Activated CD4-positive, alpha-beta T cell treated with anti-CD3 and anti-CD28 coated beads, Interleukin-2, amount 50 U/mL, for 4 hours (primary cell): ENCODE results near the gene TM9SF2.
"Not testable (repeated sequence)": the region's sequence is repeated elsewhere in the genome, so short reads cannot be mapped to it uniquely, and the experiment has no call there.

Experiments
- DNase-seq, 2 experiments: peaks; one replicate each; pipeline ENCODE4 v3.0.0-alpha.2; 2020

Gene TM9SF2

DNA sequence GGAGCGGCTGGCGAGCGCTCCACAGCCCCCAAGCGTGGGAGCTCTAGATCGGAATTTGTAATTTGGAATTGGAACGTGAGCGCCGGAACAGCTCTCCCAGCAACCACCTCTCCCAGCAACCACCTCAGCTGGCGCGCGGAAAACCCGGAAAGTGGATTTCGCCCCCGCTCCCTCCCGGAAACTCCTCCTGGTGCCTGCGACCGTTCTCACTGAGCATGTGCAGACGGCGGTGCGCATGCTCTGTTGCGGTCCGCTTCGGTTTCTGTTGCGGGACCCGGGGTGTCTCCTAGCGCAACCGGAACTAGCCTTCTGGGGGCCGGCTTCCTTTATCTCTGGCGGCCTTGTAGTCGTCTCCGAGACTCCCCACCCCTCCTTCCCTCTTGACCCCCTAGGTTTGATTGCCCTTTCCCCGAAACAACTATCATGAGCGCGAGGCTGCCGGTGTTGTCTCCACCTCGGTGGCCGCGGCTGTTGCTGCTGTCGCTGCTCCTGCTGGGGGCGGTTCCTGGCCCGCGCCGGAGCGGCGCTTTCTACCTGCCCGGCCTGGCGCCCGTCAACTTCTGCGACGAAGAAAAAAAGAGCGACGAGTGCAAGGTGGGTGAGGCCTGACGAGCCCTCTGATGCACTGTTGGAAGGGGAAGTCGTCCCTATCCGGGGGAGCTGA is at the start of gene TM9SF2:
TSS of gene TM9SF2 (plus strand) at position 289 of the 664 bp plus-strand sequence. CDS start at position 424, 135 bp downstream.
- peak; percentile 94 for DNase-seq

DNA sequence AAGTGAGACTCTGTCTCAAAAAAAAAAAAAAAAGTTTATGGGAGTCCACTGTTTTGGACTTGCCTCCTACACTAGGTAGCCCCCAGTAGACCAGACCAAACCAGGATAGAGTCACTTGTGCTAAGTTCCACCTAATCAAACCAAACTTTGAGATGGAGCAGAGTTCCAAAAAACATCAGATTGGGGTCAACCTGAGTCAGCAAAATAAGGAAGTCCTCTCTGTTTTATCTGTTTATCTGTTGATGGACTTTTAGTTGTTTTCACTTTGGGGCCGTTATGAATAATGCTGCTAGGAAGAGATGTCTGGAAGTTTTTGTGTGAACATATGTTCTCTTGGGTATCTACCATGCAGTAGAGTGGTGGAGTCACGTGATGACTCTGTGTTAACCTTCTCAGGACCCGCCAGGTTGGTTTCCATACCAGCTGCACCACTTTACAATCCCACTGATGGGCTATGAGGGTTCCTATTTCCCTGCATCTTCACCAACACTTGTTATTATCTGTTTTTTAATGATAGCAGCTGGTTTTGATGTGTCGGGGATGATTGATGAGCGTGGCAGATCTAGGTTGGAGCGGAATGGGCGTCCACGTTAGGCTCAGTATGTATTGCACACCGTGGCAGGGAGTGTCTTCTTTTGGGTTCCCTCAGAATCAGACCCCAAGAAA is 46.6 kb upstream of the TM9SF2 start:
- no peak for DNase-seq

DNA sequence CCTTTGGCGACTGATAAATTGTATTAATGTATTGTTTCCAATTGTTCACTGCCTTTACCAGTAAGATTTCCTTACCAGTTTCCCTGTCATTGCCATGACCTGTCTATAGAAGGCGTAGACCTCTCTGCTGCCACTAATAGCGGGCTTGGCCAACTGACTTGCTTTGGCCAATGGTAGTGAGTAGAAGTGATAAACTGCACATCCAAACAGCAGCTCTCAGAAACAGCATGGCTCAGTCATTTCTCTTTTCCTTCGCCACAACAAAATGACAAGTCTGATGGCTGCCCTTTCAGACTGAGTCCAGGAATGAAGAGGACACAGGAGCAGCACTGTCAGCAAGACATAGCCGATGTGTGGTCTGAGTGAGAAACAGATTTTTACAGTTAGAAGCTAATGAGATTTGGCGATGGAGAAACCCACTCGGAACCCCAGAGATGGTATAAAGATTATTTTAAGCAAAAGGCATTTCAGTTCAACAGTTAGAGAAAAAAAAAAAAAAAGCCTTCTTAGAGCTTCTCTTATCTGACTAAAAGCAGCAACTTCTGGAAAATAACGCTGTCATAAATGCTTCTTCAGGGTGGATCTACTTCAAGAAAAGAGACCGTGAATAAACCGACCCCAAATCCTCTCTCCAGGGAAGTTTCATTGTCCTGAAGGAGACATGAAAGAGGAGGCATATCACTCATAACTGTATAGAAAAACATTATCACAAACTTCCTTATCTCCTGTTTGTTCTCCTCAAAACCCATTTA is 42.0 kb upstream of the TM9SF2 start:
- DNase-seq, result no peak

DNA sequence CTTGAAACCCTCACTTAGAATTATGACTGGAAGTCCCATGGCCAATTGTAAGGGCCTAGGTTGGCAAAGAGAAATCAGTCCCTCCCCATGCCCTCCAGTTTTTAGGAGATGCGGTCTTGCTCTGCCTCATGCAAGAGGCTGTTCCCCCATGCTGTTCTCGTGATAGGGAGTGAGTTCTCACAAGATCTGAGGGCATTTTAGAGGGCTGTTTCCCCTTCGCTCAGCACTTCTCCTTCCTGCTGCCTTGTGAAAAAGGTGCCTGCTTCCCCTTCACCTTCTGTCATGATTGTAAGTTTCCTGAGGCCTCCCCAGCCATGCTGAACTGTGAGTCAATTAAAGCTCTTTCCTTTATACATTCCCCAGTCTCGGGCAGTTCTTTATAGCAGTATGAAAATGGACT is 40.5 kb upstream of the TM9SF2 start:
- DNase-seq, result not testable (repeated sequence)

DNA sequence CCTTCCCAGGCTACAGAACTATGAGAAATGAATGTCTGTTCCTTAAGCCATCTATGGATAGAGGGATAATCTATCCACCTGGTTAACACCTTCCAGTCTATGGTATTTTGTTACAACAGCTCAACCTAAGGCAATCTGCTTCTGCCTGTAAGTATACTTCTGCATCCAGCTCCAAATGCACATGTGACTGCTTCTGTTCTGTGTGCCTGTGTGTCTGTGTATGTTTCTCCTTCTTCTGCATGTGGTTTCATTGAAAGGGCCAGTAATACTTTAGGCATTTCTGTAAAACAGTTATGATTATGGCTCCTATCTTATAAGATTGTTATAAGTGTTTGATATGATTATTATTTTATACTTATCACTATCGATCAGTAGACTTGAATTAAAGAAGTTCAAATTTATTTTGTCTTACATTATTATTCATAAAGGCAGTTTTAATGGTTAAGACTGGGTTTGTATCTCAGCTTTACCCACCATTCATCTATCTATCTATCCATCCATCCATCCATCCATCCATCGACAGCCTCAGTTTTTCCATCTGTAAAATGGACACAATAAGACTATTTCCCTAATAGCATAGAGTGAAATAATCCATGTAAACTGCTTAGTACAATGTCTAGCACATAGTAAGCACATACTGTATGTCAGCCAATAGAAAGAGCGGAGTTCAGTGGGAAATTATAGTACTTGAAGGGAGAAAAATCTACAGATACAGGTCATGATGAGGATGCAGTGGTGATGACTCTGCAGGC is 37.5 kb upstream of the TM9SF2 start:
- no peak for DNase-seq

GRCh38 chr13:99464441-99464949 is 36.8 kb upstream of the TM9SF2 start:
- no peak for DNase-seq

DNA sequence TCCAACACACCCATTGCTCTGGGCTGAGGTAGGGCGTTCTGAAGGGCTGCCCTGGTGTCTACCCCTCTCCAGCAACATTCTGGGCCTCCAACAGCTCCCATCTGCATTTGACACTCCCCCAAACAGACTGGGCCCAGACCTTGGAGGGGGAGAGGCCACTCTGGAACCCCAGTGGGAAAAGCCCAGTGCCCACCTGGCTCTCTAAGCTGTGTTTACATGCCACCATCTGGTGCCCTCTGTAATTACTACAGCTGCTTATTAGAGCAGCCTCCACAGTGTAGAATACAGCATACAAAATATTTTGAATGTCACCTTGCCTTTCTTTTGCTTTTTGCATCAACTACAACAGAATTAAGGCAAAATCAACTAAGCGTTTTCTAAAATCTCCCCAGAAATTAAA is 35.8 kb upstream of the TM9SF2 start:
- DNase-seq, result no peak

DNA sequence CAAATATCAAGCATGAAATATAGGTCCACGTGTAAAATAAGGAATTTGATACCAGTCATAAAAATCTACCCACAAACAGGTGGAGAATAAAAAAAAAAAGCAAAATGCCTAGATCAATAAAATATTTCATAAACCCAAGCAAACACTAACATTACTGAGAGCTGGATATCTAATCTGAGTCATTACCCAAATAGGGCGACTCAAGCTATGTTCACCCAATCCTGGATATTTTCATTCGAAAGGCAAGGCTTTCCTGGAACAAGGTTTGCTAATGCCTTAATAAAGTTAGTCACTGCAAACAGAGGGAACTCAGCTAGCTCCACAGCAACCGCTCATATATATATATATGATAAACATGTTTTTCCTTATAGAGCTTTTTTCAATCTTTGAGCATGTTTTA is 33.5 kb upstream of the TM9SF2 start:
- no peak for DNase-seq

- DNase-seq, result no peak
Observed at GRCh38 chr13:99469041-99469440, 32.2 kb upstream of the TM9SF2 start.

GRCh38 chr13:99470027-99470426 is 31.2 kb upstream of the TM9SF2 start:
- no peak for DNase-seq

GRCh38 chr13:99471221-99472121 is 29.8 kb upstream of the TM9SF2 start:
- DNase-seq, result no peak

DNA sequence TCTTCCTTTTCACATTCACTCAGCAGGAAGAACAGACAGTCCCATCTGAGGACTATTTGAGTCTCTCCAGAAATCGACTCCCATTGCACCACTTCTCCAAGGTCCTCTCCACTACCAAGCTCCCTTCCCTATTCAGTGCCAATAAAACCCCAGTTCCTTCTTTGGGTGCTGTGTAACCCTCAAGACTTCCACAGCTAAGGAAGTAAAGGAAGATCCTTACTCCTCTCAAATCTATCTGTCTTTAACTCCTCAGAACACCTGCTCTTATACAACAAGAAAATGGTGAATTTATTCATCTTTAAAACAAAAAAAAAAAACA is 29.2 kb upstream of the TM9SF2 start:
- no peak for DNase-seq

DNA sequence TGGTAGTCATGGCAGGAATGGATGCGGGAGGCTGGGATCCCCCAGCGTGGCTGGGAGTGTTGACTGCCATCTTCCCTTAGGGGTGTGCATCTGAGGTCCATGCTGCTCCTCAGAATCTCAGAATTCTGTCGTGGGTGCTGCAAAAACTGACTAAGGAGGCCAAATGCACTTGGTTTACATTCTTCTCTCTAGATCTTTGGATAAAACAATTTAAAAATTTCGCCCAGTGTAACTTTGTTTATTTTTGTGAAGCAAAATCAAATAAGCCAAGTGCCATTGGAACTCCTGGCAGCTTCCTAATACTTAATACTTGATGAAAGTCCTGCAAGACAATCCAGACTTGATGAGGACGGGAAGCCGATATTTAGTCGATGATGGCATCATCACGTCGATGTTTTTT is 27.8 kb upstream of the TM9SF2 start:
- no peak for DNase-seq

DNA sequence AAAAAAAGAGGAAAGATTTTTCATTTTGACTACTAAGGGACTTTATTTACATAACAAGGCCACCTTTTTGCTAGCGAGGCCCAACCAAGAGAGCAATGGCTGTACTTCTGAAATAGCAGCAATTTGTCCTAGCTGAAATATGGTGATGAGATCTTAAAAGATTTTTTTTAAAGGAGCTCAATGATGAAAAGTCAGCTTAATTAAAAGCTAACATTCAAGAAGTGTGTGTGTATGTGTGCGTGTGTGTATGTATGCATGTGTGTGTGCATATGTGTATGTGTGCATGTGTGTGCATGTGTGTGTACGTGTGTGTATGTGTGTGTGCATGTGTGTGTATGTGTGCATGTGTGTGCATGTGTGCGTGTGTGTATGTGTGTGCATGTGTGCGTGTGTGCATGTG is 24.6 kb upstream of the TM9SF2 start:
- DNase-seq, result no peak

DNA sequence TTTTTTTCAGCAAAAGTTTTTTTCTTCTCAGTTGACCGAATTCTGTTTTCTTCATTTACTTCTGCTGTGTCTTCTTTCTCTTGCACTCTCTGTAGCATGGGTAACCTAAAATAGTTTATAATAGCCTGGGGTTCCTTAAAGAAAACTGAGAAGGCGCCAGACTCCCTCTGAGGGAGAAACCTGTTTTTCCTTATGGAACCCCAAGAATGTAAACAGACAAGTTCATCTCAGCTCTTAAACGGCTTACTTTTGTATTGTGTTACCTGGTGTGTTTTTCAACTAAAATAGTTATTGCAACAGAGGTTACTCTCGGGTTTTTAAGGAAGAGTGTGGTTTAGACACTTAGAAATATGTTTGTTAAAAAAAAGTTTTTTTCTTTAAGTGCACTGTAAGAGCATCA is 23.8 kb upstream of the TM9SF2 start:
- no peak for DNase-seq

- DNase-seq, result no peak
Observed at GRCh38 chr13:99481366-99481765, 19.9 kb upstream of the TM9SF2 start.

DNA sequence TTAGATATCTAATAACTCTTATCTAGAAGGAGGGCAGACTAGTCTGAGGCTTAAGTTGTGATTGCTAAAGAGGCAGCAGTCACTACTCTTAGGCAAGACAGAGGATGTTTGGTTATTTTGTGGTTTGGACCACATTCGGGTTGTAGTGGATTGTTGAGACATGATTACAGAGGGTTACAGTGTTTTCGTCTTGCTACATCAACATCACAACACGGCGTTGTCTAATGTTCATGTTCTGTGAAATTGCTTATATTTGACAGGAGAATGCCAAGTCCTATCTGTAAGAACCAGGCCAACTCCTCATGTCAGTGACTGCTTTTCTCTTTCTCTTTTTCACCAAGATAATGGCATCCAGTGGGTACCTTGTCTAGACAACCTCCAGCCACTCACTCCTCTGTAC is 16.8 kb upstream of the TM9SF2 start:
- no peak for DNase-seq

GRCh38 chr13:99486996-99487395 is 14.3 kb upstream of the TM9SF2 start:
- no peak for DNase-seq

- DNase-seq, result no peak
Observed at GRCh38 chr13:99489028-99489427, 12.2 kb upstream of the TM9SF2 start.

GRCh38 chr13:99491750-99492149 is 9.5 kb upstream of the TM9SF2 start:
- DNase-seq, result not testable (repeated sequence)

DNA sequence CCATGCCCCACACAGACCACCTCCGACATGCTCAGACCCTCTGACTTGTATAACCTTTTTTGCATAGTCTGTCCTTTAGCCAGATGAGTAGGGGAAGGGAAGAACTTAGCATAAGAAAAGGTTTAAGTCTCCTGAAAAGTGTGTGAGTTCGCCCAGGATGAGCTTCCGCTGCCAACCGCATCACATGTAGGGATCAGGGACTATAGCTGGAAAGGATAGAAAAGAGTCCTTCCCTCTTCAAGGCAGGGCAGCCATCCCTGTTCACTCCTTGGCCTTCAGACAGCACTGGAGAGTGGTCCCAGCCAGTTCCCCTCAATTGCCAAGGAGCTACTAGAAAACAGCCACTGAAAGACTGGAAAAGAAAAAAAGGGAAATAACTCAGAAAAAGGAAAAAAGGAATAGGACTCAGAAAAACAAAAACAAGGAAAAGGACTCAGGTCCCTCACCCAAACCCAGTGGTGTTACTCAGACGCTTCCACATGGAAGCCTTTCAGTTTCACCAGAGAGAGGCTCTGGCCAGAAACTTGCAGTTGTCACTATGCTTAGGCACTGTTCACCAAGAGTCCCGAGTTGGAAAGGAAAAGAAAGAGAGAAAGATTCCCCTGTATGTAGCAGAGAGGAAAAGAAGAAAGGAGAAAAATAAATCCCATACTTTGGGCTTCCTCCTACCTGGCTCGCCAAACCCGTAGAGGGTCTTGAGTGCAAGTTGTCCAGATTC is 5.6 kb upstream of the TM9SF2 start:
- DNase-seq, result no peak
